Umbilical cord (tissue), 2 donors: Measurements from ENCODE around the gene LHPP. TPM values are rescaled to one million over a fixed set of nuclear protein-coding genes. Genes with fewer than 3 reads are reported as not detected.

Source experiments
- DNase-seq: peaks from one replicate; pipeline ENCODE4 v3.0.0-alpha.2; 2015; ENCODE audit warnings: low spot score
- total RNA-seq: library from RNA; depleted of rRNA; stranded (reverse); fragments of >200 nt; gene quantifications from one replicate; pipeline ENCODE4 v1.2.3, GENCODE V29; 2014; ENCODE audit warnings: low replicate concordance; ENCODE audit not compliant: insufficient read depth

LHPP gene
- total RNA-seq, 1 donor from 2014 or later: 4.8 TPM

GRCh38 chr10:124621637-124622036 lies 160.0 kb downstream of the LHPP start:
- no peak for DNase-seq

- DNase-seq: no peak
Measured at GRCh38 chr10:124622158-124622557, 160.5 kb downstream of the LHPP start.

GRCh38 chr10:124622866-124623536 lies 161.4 kb downstream of the LHPP start:
- DNase-seq: no peak

- DNase-seq: no peak
Measured at GRCh38 chr10:124624006-124624405, 162.4 kb downstream of the LHPP start.

- no peak for DNase-seq
Measured at GRCh38 chr10:124624466-124624865, 162.8 kb downstream of the LHPP start.

GRCh38 chr10:124624895-124625294 lies 163.3 kb downstream of the LHPP start:
- no peak for DNase-seq

- no peak for DNase-seq
Measured at GRCh38 chr10:124625831-124626238, 164.2 kb downstream of the LHPP start.

- DNase-seq: no peak
Measured at GRCh38 chr10:124626759-124627380, 165.2 kb downstream of the LHPP start.

GRCh38 chr10:124627866-124628675 lies 166.4 kb downstream of the LHPP start:
- no peak for DNase-seq

- DNase-seq: no peak
Measured at GRCh38 chr10:124628676-124629021, 167.0 kb downstream of the LHPP start.

GRCh38 chr10:124629415-124629814 lies 167.8 kb downstream of the LHPP start:
- no peak for DNase-seq

GRCh38 chr10:124629842-124630241 lies 168.2 kb downstream of the LHPP start:
- no peak for DNase-seq

GRCh38 chr10:124630551-124630950 lies 168.9 kb downstream of the LHPP start:
- no peak for DNase-seq

GRCh38 chr10:124632064-124632531 lies 170.5 kb downstream of the LHPP start:
- DNase-seq: no peak

- DNase-seq: peak; percentile 48
Measured at GRCh38 chr10:124632566-124632965, 170.9 kb downstream of the LHPP start.

- DNase-seq: no peak
Measured at GRCh38 chr10:124636271-124636995, 174.8 kb downstream of the LHPP start.

GRCh38 chr10:124637091-124637700 lies 175.6 kb downstream of the LHPP start:
- DNase-seq: no peak

GRCh38 chr10:124637746-124638145 lies 176.1 kb downstream of the LHPP start:
- DNase-seq: no peak

GRCh38 chr10:124639206-124639605 lies 177.6 kb downstream of the LHPP start:
- DNase-seq: no peak

- DNase-seq: no peak
Measured at GRCh38 chr10:124639646-124640045, 178.0 kb downstream of the LHPP start.

- no peak for DNase-seq
Measured at GRCh38 chr10:124640056-124640455, 178.4 kb downstream of the LHPP start.
